ENCODE results near the gene PROK2. TPM values are rescaled to one million over a fixed set of nuclear protein-coding genes. Genes with fewer than 3 reads are reported as not detected.

PROK2 gene, protein sequence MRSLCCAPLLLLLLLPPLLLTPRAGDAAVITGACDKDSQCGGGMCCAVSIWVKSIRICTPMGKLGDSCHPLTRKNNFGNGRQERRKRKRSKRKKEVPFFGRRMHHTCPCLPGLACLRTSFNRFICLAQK
- total RNA-seq = not detected in 2 replicates
- long read RNA-seq = 0 reads

DNA sequence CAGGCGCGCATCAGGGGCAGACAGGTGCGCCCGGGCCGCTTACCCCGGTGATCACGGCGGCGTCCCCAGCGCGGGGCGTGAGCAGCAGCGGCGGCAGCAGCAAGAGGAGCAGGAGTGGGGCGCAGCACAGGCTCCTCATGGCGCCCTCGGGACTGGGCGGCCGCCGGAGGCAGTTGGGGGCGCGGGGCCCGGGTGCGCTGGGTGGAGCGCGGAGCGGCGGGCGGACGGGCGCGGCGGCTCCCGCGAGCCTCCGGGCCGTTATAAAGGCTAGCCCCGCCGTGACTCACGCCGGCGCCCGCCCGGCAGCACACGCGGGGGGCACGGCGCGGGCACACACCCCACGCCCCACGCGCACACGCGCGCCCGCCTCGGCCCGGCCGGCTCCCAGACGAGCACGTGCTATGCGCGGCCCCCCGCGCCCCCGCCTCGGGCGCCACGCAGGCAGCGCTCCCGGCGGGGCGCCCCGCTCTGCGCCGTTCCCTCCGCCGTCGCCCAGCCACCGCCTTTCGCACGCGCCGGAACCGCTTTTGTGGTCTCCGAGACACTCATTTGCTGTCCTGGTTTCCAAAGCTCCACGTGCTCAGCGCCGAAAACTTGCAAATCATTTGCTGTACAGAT lies at the start of gene PROK2:
PROK2 (minus strand) TSS at position 235 of the 618 bp plus-strand sequence; CDS start at position 139, 96 bp downstream.
- Mint-ChIP-seq H3K27ac (peak within 1 kb of the TSS; percentile 79), H3K9me3 (ENCODE audit: low read depth) (no peaks in the 10 kb centered on the region), H3K27me3 (peaks cover 86% of the 10 kb centered on the region), H3K4me3 (ENCODE audit: low read depth) (peak within 1 kb of the TSS; percentile 64), H3K36me3 (ENCODE audit: insufficient read depth) (no peaks in the 10 kb centered on the region), H3K4me1 (ENCODE audit: low read depth) (peaks cover 4% of the 10 kb centered on the region)
- TF ChIP-seq CTCF (IDR thresholded peaks at IDR 0.05; ENCODE audit: unreplicated experiment) = no peak
- no peak for DNase-seq (ENCODE audit: low spot score, unreplicated experiment)

DNA sequence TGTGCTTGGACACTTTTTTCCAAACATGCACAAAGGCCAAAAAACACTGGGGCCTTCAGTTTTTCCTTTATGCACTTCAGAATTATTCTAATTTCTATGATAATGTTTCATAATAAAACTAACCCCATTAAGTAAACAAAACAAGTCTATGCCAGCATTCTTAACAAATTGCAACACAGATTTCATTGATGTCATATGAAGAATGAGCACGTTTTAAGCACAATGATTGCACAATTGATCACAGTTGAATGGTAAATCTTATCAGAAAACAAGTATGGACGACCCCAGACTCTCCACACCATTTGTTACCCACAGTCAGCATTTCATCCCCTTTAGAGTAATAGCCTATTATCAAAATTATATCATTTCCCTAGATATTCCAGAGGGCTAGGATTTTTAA lies 46.7 kb upstream of the PROK2 start:
- no peak for TF ChIP-seq CTCF (IDR thresholded peaks at IDR 0.05; ENCODE audit: unreplicated experiment)
- no peak overlapping the region for H3K27ac Mint-ChIP-seq
- DNase-seq (ENCODE audit: low spot score, unreplicated experiment) = no peak
- H3K9me3 Mint-ChIP-seq (ENCODE audit: low read depth) = no peaks in the 10 kb centered on the region
- H3K4me1 Mint-ChIP-seq (ENCODE audit: low read depth) = peaks cover 4% of the 10 kb centered on the region
- H3K4me3 Mint-ChIP-seq (ENCODE audit: low read depth) = no peak overlapping the region
- H3K27me3 Mint-ChIP-seq = no peaks in the 10 kb centered on the region
- H3K36me3 Mint-ChIP-seq (ENCODE audit: insufficient read depth) = no peaks in the 10 kb centered on the region

DNA sequence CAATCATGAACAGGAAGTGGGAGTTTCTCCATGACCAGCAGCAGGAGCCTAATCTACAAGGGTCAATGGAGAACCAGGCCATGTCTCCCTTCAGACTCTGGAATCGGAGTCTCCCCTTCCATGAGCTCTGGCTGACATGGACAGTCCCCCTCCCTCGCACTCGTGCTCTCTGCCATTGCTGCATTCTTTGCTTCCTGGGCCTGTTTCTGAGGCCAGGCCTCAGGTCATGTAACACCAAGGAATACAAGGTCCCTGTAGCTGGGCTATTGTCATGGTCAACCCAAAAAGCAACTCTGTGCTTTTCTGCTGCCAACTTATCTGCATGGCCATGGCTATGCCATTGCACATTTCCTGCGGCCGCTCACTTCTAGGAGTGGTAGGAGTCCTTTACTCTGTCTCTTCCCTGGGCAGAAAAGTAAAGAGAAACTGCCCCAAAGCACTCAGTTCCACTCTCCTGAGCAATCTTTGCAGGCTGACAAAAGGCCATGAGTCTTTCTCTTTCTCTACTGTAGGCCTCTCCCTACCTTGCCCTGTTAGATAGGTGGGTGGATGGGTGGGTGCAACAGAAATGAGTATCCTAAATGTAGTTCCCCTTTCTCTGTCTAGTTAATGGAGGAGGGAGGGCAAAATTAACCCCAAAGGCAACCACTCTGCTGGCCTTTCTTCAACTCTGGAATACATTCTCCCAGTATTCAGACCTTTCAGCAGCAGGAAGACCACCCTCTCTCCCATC lies 40.8 kb upstream of the PROK2 start:
- no peaks in the 10 kb centered on the region for H3K36me3 Mint-ChIP-seq (ENCODE audit: insufficient read depth)
- H3K4me3 Mint-ChIP-seq (ENCODE audit: low read depth) = no peak overlapping the region
- no peaks in the 10 kb centered on the region for H3K27me3 Mint-ChIP-seq
- TF ChIP-seq CTCF (IDR thresholded peaks at IDR 0.05; ENCODE audit: unreplicated experiment) = no peak
- no peak overlapping the region for H3K27ac Mint-ChIP-seq
- no peaks in the 10 kb centered on the region for H3K4me1 Mint-ChIP-seq (ENCODE audit: low read depth)
- DNase-seq (ENCODE audit: low spot score, unreplicated experiment) = no peak
- no peaks in the 10 kb centered on the region for H3K9me3 Mint-ChIP-seq (ENCODE audit: low read depth)

- no peaks in the 10 kb centered on the region for H3K9me3 Mint-ChIP-seq (ENCODE audit: low read depth)
- no peak for DNase-seq (ENCODE audit: low spot score, unreplicated experiment)
- H3K4me1 Mint-ChIP-seq (ENCODE audit: low read depth) = no peaks in the 10 kb centered on the region
- no peaks in the 10 kb centered on the region for H3K36me3 Mint-ChIP-seq (ENCODE audit: insufficient read depth)
- H3K4me3 Mint-ChIP-seq (ENCODE audit: low read depth) = no peak overlapping the region
- no peak for TF ChIP-seq CTCF (IDR thresholded peaks at IDR 0.05; ENCODE audit: unreplicated experiment)
- peaks cover 6% of the 10 kb centered on the region for H3K27me3 Mint-ChIP-seq
- H3K27ac Mint-ChIP-seq = no peak overlapping the region
Measured at GRCh38 chr3:71821116-71821515, 36.2 kb upstream of the PROK2 start.

- TF ChIP-seq CTCF (IDR thresholded peaks at IDR 0.05; ENCODE audit: unreplicated experiment) = no peak
- H3K4me1 Mint-ChIP-seq (ENCODE audit: low read depth) = no peaks in the 10 kb centered on the region
- no peaks in the 10 kb centered on the region for H3K36me3 Mint-ChIP-seq (ENCODE audit: insufficient read depth)
- no peaks in the 10 kb centered on the region for H3K9me3 Mint-ChIP-seq (ENCODE audit: low read depth)
- no peak for DNase-seq (ENCODE audit: low spot score, unreplicated experiment)
- no peak overlapping the region for H3K27ac Mint-ChIP-seq
- H3K27me3 Mint-ChIP-seq = peaks cover 9% of the 10 kb centered on the region
- no peak overlapping the region for H3K4me3 Mint-ChIP-seq (ENCODE audit: low read depth)
Measured at GRCh38 chr3:71817262-71817661, 32.3 kb upstream of the PROK2 start.
